ENCODE measurements around the gene ZFAND4. TPM values are rescaled to one million over a fixed set of nuclear protein-coding genes. Genes with fewer than 3 reads are reported as not detected.

ZFAND4 gene
- total and polyA plus RNA-seq, 2 experiments from 2014 or later = 7.4 to 30.3 TPM

- no peaks in the 10 kb centered on the region for H3K9me3 Mint-ChIP-seq
- Histone ChIP-seq H3K4me1 (ENCODE audit: insufficient read depth) (peaks cover 19% of the 10 kb centered on the region), H3K4me3 (no peak overlapping the region), H3K9me2 (ENCODE audit: insufficient read depth) (no peaks in the 10 kb centered on the region), H2AFZ (no peak overlapping the region), H3K27ac (ENCODE audit: low read depth) (no peak overlapping the region), H4K20me1 (replicated peaks; ENCODE audit: insufficient read depth) (no peaks in the 10 kb centered on the region), H3K79me2 (replicated peaks; ENCODE audit: insufficient read depth) (peaks cover 30% of the 10 kb centered on the region), H3K4me2 (no peak overlapping the region), H3K27me3 (ENCODE audit: insufficient read depth) (no peaks in the 10 kb centered on the region), H3K36me3 (ENCODE audit: insufficient read depth) (no peaks in the 10 kb centered on the region), H3F3A (replicated peaks; ENCODE audit: low read depth) (no peaks in the 10 kb centered on the region)
- peak overlapping the region; percentile 31; the same call in 1 of the 2 replicates for H3K27ac Mint-ChIP-seq
- no peak for TF ChIP-seq ZNF331 (CRISPR knock-in tag; IDR thresholded peaks at IDR 0.05; ENCODE audit: low read depth)
- no peak for TF ChIP-seq POLR2AphosphoS5 (IDR thresholded peaks at IDR 0.05; ENCODE audit: low read depth)
- no peak for TF ChIP-seq EZH2 (IDR thresholded peaks at IDR 0.05; ENCODE audit: low read depth, unreplicated experiment)
- no peak for TF ChIP-seq ZNF462 (CRISPR knock-in tag; IDR thresholded peaks at IDR 0.05)
- TF ChIP-seq ZNF114 (CRISPR knock-in tag; IDR thresholded peaks at IDR 0.05) = no peak
- TF ChIP-seq NANOG (IDR thresholded peaks at IDR 0.05; ENCODE audit: borderline replicate concordance) = no peak
- TF ChIP-seq EZH2phosphoT487 (IDR thresholded peaks at IDR 0.05; ENCODE audit: unreplicated experiment) = no peak
- DNase-seq (ENCODE audit: low spot score) = no peak
- H3K27me3 Mint-ChIP-seq (ENCODE audit: insufficient read depth, low read depth, poor library complexity) = peaks cover 2% of the 10 kb centered on the region
- H3K4me3 Mint-ChIP-seq = no peak overlapping the region
- H3K4me1 Mint-ChIP-seq = peaks cover 10% of the 10 kb centered on the region
- peak; percentile 58 for ATAC-seq
- no peaks in the 10 kb centered on the region for H3K36me3 Mint-ChIP-seq (ENCODE audit: low read depth)
These were observed 92.0 kb downstream of the ZFAND4 start for GRCh38 chr10:45580371-45581215.
